GM12878 (cell line): ENCODE data around the gene ACYP1.

ENCODE experiments used
- KAT2A ChIP-seq: conservative IDR thresholded peaks from 2 replicates; pipeline ENCODE4 v1.6.1; 2011; ENCODE audit warnings: low read depth, low read length; ENCODE audit not compliant: control insufficient read depth
- NFIC ChIP-seq: IDR thresholded peaks from 2 replicates; pipeline ENCODE4 v1.6.1; 2012; ENCODE audit warnings: low read depth, mild to moderate bottlenecking, inconsistent platforms, low read length, moderate library complexity
- NR2F1 ChIP-seq: fragments of 450-650 bp; conservative IDR thresholded peaks from 2 replicates; pipeline ENCODE4 v1.6.1; 2017; ENCODE audit warnings: mild to moderate bottlenecking
- PAX5 ChIP-seq: IDR thresholded peaks from 2 replicates; pipeline ENCODE4 v1.6.1; 2011; ENCODE audit warnings: low read depth, low read length, borderline replicate concordance
- RAD21 ChIP-seq: IDR thresholded peaks from 2 replicates; pipeline ENCODE4 v1.6.1; 2011; ENCODE audit warnings: mild to moderate bottlenecking, low read depth, low read length, moderate library complexity; ENCODE audit not compliant: insufficient read depth
- RCOR1 ChIP-seq: conservative IDR thresholded peaks from 2 replicates; pipeline ENCODE4 v1.6.1; 2012; ENCODE audit warnings: low read depth, low read length, improper control_type of control experiment
- TAF1 ChIP-seq: IDR thresholded peaks from 2 replicates; pipeline ENCODE4 v1.6.1; 2011; ENCODE audit warnings: mild to moderate bottlenecking, low read depth, low read length, borderline replicate concordance
- TF ChIP-seq, protein P1 (sequence below), 3 experiments: IDR thresholded peaks in 2 of 3; conservative IDR thresholded peaks in 1 of 3; 2 replicates each; pipeline ENCODE4 v1.5.1; 2011; ENCODE audit warnings: low read depth in 3 of 3, low read length in 3 of 3, mild to moderate bottlenecking in 3 of 3, control low read depth in 2 of 3, moderate library complexity in 2 of 3, inconsistent platforms in 1 of 3, mixed read lengths in 1 of 3; ENCODE audit not compliant: control insufficient read depth in 2 of 3, insufficient read depth in 1 of 3; ENCODE audit errors: extremely low read depth in 1 of 3
- TF ChIP-seq, protein P2 (sequence below): fragments of 450-650 bp; IDR thresholded peaks from 2 replicates; pipeline ENCODE4 v1.6.1; 2014; ENCODE audit warnings: mild to moderate bottlenecking
- TF ChIP-seq, protein P3 (sequence below): fragments of 450-650 bp; formaldehyde crosslinking; IDR thresholded peaks from 2 replicates; pipeline ENCODE4 v1.5.0; 2022; ENCODE audit warnings: mild to moderate bottlenecking, missing genetic modification characterization
- TF ChIP-seq, protein P4 (sequence below): fragments of 450-650 bp; formaldehyde crosslinking; IDR thresholded peaks from 2 replicates; pipeline ENCODE4 v1.4.0; 2020; ENCODE audit warnings: mild to moderate bottlenecking, moderate library complexity

DNA sequence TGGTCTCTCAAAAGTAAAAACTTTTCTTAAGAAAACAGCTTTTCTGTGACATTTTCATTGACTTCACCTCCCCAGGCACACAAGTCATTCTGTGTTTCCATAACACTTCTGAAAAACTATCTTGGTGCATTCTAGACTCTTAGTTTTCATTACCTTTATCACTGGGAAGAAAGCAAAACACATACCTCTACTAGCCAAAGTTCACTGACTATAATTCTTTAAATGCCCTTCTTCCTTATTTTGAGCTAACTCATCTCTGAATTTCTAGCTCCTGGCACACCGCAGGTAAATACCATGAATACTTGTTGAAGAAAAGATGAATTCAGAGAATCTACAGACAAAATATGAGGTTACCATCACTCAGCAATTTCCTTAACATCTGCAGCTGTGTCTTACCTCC is 33.7 kb downstream of the ACYP1 start:
- TF ChIP-seq NFIC (no peak), TAF1 (no peak), RCOR1 (no peak), PAX5 (no peak), KAT2A (no peak), NR2F1 (no peak), RAD21 (no peak)
- TF ChIP-seq, protein P1, sequence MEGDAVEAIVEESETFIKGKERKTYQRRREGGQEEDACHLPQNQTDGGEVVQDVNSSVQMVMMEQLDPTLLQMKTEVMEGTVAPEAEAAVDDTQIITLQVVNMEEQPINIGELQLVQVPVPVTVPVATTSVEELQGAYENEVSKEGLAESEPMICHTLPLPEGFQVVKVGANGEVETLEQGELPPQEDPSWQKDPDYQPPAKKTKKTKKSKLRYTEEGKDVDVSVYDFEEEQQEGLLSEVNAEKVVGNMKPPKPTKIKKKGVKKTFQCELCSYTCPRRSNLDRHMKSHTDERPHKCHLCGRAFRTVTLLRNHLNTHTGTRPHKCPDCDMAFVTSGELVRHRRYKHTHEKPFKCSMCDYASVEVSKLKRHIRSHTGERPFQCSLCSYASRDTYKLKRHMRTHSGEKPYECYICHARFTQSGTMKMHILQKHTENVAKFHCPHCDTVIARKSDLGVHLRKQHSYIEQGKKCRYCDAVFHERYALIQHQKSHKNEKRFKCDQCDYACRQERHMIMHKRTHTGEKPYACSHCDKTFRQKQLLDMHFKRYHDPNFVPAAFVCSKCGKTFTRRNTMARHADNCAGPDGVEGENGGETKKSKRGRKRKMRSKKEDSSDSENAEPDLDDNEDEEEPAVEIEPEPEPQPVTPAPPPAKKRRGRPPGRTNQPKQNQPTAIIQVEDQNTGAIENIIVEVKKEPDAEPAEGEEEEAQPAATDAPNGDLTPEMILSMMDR (IDR thresholded peaks at IDR 0.05 in 2 of 3, conservative IDR thresholded peaks at IDR 0.05 in 1 of 3; ENCODE audit: control insufficient read depth in 2 of 3, extremely low read depth in 1 of 3, insufficient read depth in 1 of 3, low read depth in 3 of 3, low read length in 3 of 3), result no peak
- TF ChIP-seq, protein P2, sequence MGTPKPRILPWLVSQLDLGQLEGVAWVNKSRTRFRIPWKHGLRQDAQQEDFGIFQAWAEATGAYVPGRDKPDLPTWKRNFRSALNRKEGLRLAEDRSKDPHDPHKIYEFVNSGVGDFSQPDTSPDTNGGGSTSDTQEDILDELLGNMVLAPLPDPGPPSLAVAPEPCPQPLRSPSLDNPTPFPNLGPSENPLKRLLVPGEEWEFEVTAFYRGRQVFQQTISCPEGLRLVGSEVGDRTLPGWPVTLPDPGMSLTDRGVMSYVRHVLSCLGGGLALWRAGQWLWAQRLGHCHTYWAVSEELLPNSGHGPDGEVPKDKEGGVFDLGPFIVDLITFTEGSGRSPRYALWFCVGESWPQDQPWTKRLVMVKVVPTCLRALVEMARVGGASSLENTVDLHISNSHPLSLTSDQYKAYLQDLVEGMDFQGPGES, result no peak
- TF ChIP-seq, protein P3, sequence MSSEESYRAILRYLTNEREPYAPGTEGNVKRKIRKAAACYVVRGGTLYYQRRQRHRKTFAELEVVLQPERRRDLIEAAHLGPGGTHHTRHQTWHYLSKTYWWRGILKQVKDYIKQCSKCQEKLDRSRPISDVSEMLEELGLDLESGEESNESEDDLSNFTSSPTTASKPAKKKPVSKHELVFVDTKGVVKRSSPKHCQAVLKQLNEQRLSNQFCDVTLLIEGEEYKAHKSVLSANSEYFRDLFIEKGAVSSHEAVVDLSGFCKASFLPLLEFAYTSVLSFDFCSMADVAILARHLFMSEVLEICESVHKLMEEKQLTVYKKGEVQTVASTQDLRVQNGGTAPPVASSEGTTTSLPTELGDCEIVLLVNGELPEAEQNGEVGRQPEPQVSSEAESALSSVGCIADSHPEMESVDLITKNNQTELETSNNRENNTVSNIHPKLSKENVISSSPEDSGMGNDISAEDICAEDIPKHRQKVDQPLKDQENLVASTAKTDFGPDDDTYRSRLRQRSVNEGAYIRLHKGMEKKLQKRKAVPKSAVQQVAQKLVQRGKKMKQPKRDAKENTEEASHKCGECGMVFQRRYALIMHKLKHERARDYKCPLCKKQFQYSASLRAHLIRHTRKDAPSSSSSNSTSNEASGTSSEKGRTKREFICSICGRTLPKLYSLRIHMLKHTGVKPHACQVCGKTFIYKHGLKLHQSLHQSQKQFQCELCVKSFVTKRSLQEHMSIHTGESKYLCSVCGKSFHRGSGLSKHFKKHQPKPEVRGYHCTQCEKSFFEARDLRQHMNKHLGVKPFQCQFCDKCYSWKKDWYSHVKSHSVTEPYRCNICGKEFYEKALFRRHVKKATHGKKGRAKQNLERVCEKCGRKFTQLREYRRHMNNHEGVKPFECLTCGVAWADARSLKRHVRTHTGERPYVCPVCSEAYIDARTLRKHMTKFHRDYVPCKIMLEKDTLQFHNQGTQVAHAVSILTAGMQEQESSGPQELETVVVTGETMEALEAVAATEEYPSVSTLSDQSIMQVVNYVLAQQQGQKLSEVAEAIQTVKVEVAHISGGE (CRISPR knock-in tag), result no peak
- TF ChIP-seq, protein P4, sequence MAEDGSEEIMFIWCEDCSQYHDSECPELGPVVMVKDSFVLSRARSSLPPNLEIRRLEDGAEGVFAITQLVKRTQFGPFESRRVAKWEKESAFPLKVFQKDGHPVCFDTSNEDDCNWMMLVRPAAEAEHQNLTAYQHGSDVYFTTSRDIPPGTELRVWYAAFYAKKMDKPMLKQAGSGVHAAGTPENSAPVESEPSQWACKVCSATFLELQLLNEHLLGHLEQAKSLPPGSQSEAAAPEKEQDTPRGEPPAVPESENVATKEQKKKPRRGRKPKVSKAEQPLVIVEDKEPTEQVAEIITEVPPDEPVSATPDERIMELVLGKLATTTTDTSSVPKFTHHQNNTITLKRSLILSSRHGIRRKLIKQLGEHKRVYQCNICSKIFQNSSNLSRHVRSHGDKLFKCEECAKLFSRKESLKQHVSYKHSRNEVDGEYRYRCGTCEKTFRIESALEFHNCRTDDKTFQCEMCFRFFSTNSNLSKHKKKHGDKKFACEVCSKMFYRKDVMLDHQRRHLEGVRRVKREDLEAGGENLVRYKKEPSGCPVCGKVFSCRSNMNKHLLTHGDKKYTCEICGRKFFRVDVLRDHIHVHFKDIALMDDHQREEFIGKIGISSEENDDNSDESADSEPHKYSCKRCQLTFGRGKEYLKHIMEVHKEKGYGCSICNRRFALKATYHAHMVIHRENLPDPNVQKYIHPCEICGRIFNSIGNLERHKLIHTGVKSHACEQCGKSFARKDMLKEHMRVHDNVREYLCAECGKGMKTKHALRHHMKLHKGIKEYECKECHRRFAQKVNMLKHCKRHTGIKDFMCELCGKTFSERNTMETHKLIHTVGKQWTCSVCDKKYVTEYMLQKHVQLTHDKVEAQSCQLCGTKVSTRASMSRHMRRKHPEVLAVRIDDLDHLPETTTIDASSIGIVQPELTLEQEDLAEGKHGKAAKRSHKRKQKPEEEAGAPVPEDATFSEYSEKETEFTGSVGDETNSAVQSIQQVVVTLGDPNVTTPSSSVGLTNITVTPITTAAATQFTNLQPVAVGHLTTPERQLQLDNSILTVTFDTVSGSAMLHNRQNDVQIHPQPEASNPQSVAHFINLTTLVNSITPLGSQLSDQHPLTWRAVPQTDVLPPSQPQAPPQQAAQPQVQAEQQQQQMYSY (CRISPR knock-in tag), result no peak
